Psoas muscle (tissue), 8 donors: Measurements from ENCODE around the gene TSPAN10. TPM values are rescaled to one million over a fixed set of nuclear protein-coding genes. Genes with fewer than 3 reads are reported as not detected.
A peak's percentile ranks its signal among the peaks of the same experiment; 100 is the strongest.

ENCODE experiments used
- ATAC-seq, 4 donors: fragments of 200-7000 bp; cut with Tn5 transposase; one replicate each; pipeline ENCODE4 v1.9.1; 2020; ENCODE audit warnings: moderate library complexity in 3 of 4, mild to moderate bottlenecking in 2 of 4
- DNase-seq, 2 donors: peaks; one replicate each; pipeline ENCODE4 v3.0.0-alpha.2; 2020
- H3K27ac ChIP-seq: fragments of 200-600 bp; one replicate; pipeline ENCODE4 v1.8.0; 2022
- H3K27me3 ChIP-seq, 3 donors: fragments of 200-600 bp in 1 of 3; one replicate each; pipeline versions ENCODE4 v1.6.1 to v1.8.0; 2013 to 2022; ENCODE audit warnings: low read length in 2 of 3, mild to moderate bottlenecking in 2 of 3, moderate library complexity in 1 of 3; ENCODE audit not compliant: insufficient read depth in 3 of 3
- H3K36me3 ChIP-seq, 2 donors: fragments of 200-600 bp in 1 of 2; one replicate each; pipeline versions ENCODE4 v1.6.1 to v1.8.0; 2013 to 2022; ENCODE audit warnings: low read depth in 1 of 2, mild to moderate bottlenecking in 1 of 2, moderate library complexity in 1 of 2; ENCODE audit not compliant: insufficient read depth in 1 of 2
- H3K4me1 ChIP-seq: fragments of 200-600 bp; one replicate; pipeline ENCODE4 v1.8.0; 2022
- H3K4me3 ChIP-seq: fragments of 200-600 bp; one replicate; pipeline ENCODE4 v1.8.0; 2022; ENCODE audit warnings: mild to moderate bottlenecking
- H3K9me3 ChIP-seq: fragments of 200-600 bp; one replicate; pipeline ENCODE4 v1.8.0; 2022
- CTCF ChIP-seq: fragments of 200-600 bp; IDR thresholded peaks from one replicate; pipeline ENCODE4 v1.8.0; 2022; ENCODE audit warnings: antibody characterized with exemption
- WGBS, 3 donors: extraction: QIAGEN DNeasy Blood & Tissue Kit; methylation state at CpG; one replicate each; pipeline versions ENCODE4 v1.1.6 to v1.1.7; 2013; 5-methylcytosine and 5-hydroxymethylcytosine counted together
- intact Hi-C, 2 donors: fragments of 100-400 bp; cut with DNase I; formaldehyde crosslinking; loops; one replicate each; pipeline versions ENCODE4 v1.11.0 to v1.14.2; 2022
- polyA plus RNA-seq, 3 donors: library from polyadenylated mRNA; stranded (reverse); fragments of 200-250 nt; gene quantifications; one replicate each; pipeline ENCODE4 v1.2.3, GENCODE V29; 2013
- total RNA-seq, 4 donors: library from RNA; stranded (reverse); fragmentation: NEBNext Ultra II Directional in 2 of 4; extraction: Animal tissue kit (Norgen Biotek cat#: 25700) in 2 of 4; gene quantifications; one replicate each; pipeline versions ENCODE4 v1.2.1 to v1.2.4, GENCODE V29; 2021 to 2023
- donor health status: healthy with polysubstance abuse.
- donor health status: DM: no; HTN: no; CAD: no; lungs with moderate emphysema.
- donor health status: Bipolar disorder and iron deficiency.
- donor health status: healthy.
- donor health status: DM: yes; HTN: yes; CAD: no.
- donor health status: DM: no; HTN: no; CAD: no.
- donor health status: DM: no; HTN: no; CAD: no.
- donor health status: DM: yes; HTN: yes; CAD: no.

Gene TSPAN10
- total and polyA plus RNA-seq, 7 donors, result 0.09 to 0.67 (median 0.22) TPM; not detected in 2

GRCh38 chr17:81607431-81607830, 29.6 kb upstream of the TSPAN10 start:
- Histone ChIP-seq H3K4me3 (no peak overlapping the region), H3K36me3 (peaks cover 20 to 96% of the 10 kb centered on the region in 2 donors), H3K27me3 (no peaks in the 10 kb centered on the region), H3K9me3 (no peaks in the 10 kb centered on the region), H3K27ac (no peak overlapping the region), H3K4me1 (no peaks in the 10 kb centered on the region)
- ATAC-seq (no peak), DNase-seq (no peak)
- 76 to 81% (median 77%) methylated on average over 6 of the region's 6 CpGs for WGBS, 3 donors
- TF ChIP-seq CTCF, result no peak
- intact Hi-C loops, result no loop called here

- intact Hi-C loops, result no loop called here
- DNase-seq (no peak), ATAC-seq (no peak)
- H3K27ac ChIP-seq, result no peak overlapping the region
- H3K9me3 ChIP-seq, result no peaks in the 10 kb centered on the region
- no peak for TF ChIP-seq CTCF
- peaks cover 21 to 96% of the 10 kb centered on the region in 2 donors for H3K36me3 ChIP-seq
- no peak overlapping the region for H3K4me3 ChIP-seq
- WGBS, 3 donors, result 97 to 99% (median 97%) methylated on average over 4 of the region's 4 CpGs
- no peaks in the 10 kb centered on the region for H3K4me1 ChIP-seq
- H3K27me3 ChIP-seq, result no peaks in the 10 kb centered on the region
These were observed 28.9 kb upstream of the TSPAN10 start for GRCh38 chr17:81608082-81608481.

- ATAC-seq (peak in 1 of 4 donors; percentile 44), DNase-seq (no peak)
- 89 to 95% (median 92%) methylated on average over 13 of the region's 13 CpGs for WGBS, 3 donors
- Histone ChIP-seq H3K9me3 (no peaks in the 10 kb centered on the region), H3K36me3 (peaks cover 21 to 96% of the 10 kb centered on the region in 2 donors), H3K27me3 (no peaks in the 10 kb centered on the region), H3K4me3 (no peak overlapping the region), H3K27ac (no peak overlapping the region), H3K4me1 (peaks cover 1% of the 10 kb centered on the region)
- TF ChIP-seq CTCF, result no peak
- intact Hi-C loops, result no loop called here
These were observed 28.4 kb upstream of the TSPAN10 start for GRCh38 chr17:81608605-81609004.

- ATAC-seq, result peak in 3 of 4 donors; percentile 22 to 62 (median 43)
- intact Hi-C loops, result no loop called here
- no peak for TF ChIP-seq CTCF
- Histone ChIP-seq H3K4me3 (no peak overlapping the region), H3K4me1 (peaks cover 11% of the 10 kb centered on the region), H3K27me3 (no peaks in the 10 kb centered on the region), H3K27ac (no peak overlapping the region), H3K36me3 (peaks cover 17 to 96% of the 10 kb centered on the region in 2 donors), H3K9me3 (no peaks in the 10 kb centered on the region)
- no peak for DNase-seq
- 81 to 91% (median 86%) methylated on average over 19 of the region's 19 CpGs for WGBS, 3 donors
These were observed 27.3 kb upstream of the TSPAN10 start for GRCh38 chr17:81609541-81610311.
